SK-N-SH (cell line): ENCODE measurements around the gene ZMYM2.

Experiments
- CTCF ChIP-seq: fragments of 200-600 bp; sonication (generic); IDR thresholded peaks from 2 replicates; pipeline ENCODE4 v1.6.1; 2017; ENCODE audit warnings: antibody characterized with exemption, mild to moderate bottlenecking, moderate library complexity
- ELF1 ChIP-seq: IDR thresholded peaks from 2 replicates; pipeline ENCODE4 v1.4.0; 2012

DNA sequence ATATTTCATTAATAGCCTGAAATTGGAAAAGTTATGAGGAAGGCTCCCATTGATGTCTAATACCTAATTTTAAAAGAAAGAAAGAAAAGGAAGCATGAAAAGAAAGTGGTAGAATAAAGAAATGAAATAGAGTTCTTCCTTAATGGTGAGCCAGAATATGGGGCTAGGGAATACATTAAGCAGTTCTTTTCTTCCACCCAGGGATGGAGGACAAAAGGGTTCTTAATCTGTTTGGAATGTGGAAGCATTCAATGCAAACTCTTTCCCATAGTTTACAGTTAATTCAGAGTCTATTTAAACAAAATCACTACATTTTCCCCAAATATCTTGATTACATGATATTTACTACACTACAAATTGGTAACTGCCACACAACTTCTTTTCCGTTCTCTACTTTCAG, 18.4 kb upstream of the ZMYM2 start:
- TF ChIP-seq CTCF (no peak), ELF1 (no peak)
